Neural crest cell (in vitro differentiated cells): ENCODE data around the gene HAUS3. TPM values are rescaled to one million over a fixed set of nuclear protein-coding genes. Genes with fewer than 3 reads are reported as not detected.
A peak's percentile ranks its signal among the peaks of the same experiment; 100 is the strongest.
"Not testable (repeated sequence)": the region's sequence is repeated elsewhere in the genome, so short reads cannot be mapped to it uniquely, and the experiment has no call there.

Experiments
- DNase-seq: peaks from one replicate; pipeline ENCODE4 v3.0.0; 2021; ENCODE audit warnings: low read depth, mixed read lengths, low spot score
- H3K27ac Mint-ChIP-seq: one replicate; pipeline ENCODE4 v1.8.0; 2021; ENCODE audit warnings: mild to moderate bottlenecking, mixed read lengths; ENCODE audit not compliant: unreplicated experiment
- H3K27me3 Mint-ChIP-seq: 2 replicates; pipeline ENCODE4 v1.8.0; 2021; ENCODE audit warnings: low read depth, mild to moderate bottlenecking, mixed read lengths
- H3K36me3 Mint-ChIP-seq: 2 replicates; pipeline ENCODE4 v1.8.0; 2021; ENCODE audit warnings: low read depth, mild to moderate bottlenecking, mixed read lengths
- H3K4me1 Mint-ChIP-seq: 2 replicates; pipeline ENCODE4 v1.8.0; 2021; ENCODE audit warnings: mixed read lengths
- H3K4me3 Mint-ChIP-seq: one replicate; pipeline ENCODE4 v1.8.0; 2021; ENCODE audit warnings: mild to moderate bottlenecking, mixed read lengths
- H3K9me3 Mint-ChIP-seq: 2 replicates; pipeline ENCODE4 v1.8.0; 2021; ENCODE audit warnings: mixed read lengths
- total RNA-seq: library from RNA; stranded (reverse); gene quantifications from 2 replicates; pipeline ENCODE4 v1.2.1, GENCODE V29; 2021
- TF ChIP-seq, protein P1 (sequence below): fragments of 200-600 bp; sonication (generic); conservative IDR thresholded peaks from 2 replicates; pipeline ENCODE4 v1.5.0; 2021; ENCODE audit warnings: antibody characterized with exemption, mild to moderate bottlenecking

The HAUS3 gene
- total RNA-seq, 1 donor from 2014 or later = 26.9 TPM

DNA sequence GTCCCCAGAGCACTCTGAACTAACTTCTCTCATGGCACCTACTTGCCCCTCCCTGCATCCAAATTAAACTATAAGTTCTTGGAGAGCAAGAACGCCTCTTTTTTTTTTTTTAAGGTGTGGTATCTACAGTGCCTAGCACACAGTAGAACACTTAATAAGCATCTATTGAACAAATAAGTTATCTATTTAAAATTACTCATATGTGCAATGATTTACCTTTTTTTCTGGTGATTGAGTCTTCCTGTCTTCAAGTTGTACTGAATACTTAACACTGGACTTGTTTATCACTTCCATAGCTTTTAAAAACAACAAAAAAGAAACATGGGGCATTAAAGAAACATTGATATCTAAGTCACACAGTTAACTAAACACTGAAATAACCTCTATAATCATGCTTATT, 29.1 kb downstream of the HAUS3 start:
- Mint-ChIP-seq H3K36me3 (no peaks in the 10 kb centered on the region), H3K27ac (no peak overlapping the region), H3K9me3 (no peaks in the 10 kb centered on the region), H3K4me3 (no peak overlapping the region), H3K4me1 (no peaks in the 10 kb centered on the region), H3K27me3 (no peaks in the 10 kb centered on the region)
- DNase-seq = no peak
- TF ChIP-seq, protein P1, sequence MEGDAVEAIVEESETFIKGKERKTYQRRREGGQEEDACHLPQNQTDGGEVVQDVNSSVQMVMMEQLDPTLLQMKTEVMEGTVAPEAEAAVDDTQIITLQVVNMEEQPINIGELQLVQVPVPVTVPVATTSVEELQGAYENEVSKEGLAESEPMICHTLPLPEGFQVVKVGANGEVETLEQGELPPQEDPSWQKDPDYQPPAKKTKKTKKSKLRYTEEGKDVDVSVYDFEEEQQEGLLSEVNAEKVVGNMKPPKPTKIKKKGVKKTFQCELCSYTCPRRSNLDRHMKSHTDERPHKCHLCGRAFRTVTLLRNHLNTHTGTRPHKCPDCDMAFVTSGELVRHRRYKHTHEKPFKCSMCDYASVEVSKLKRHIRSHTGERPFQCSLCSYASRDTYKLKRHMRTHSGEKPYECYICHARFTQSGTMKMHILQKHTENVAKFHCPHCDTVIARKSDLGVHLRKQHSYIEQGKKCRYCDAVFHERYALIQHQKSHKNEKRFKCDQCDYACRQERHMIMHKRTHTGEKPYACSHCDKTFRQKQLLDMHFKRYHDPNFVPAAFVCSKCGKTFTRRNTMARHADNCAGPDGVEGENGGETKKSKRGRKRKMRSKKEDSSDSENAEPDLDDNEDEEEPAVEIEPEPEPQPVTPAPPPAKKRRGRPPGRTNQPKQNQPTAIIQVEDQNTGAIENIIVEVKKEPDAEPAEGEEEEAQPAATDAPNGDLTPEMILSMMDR = no peak

DNA sequence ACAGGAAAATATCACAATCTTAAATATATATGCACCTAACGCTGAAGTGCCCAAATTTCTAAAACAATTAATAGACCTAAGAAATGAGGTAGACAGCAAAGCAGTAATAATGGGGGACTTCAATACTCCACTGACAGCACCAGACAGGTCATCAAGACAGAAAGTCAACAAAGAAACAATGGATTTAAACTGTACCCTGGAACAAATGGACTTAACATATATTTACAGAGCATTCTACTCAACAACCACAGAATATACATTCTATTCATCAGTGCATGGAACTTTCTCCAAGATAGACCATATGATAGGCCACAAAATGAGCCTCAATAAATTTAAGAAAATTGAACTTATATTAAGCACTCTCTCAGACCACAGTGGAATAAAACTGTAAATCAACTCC, 39.1 kb downstream of the HAUS3 start:
- H3K27ac Mint-ChIP-seq, H3K4me1 Mint-ChIP-seq, H3K27me3 Mint-ChIP-seq, H3K9me3 Mint-ChIP-seq, DNase-seq, H3K4me3 Mint-ChIP-seq, H3K36me3 Mint-ChIP-seq: not testable (repeated sequence)

DNA sequence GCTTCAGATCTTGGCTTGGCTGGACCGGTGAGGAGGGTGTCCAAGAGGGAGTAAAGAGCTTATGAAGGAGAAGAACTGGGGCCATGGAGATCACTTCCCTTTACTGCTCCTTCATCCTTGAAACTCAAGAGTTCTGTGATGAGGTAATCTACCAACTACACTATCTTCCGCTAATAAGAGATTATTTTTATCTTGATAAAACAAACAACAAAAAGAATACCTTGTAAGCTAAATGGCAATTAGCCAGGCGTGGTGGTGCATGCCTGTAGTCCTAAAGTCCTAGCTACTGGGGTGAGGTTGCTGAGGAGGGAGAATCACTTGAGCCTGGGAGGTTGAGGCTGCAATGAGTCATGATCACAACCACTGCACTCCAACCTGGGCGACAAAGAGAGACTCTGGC, 47.4 kb downstream of the HAUS3 start:
- Mint-ChIP-seq H3K4me3 (no peak overlapping the region), H3K9me3 (peaks cover 5% of the 10 kb centered on the region), H3K27ac (no peak overlapping the region)

DNA sequence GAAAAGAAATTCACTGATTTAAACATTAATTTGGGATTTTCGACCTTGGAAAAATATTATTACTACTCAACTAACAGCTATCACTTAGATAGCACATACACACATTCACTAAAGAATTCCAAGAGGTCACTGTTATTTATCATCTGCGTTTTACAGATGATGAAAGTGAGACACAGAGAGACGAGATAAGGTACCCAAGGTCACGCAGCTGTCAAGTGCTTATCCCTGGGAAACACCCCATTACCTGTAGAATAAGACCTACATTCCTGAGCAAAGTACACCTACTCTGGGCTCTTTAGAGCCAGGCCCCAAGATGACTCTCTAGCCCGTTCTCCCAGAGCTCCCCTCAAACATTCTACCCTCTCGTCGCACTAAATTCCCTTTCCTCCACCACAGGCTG, 48.6 kb downstream of the HAUS3 start:
- Mint-ChIP-seq H3K9me3 (peaks cover 2% of the 10 kb centered on the region), H3K36me3 (peaks cover 2% of the 10 kb centered on the region), H3K27ac (no peak overlapping the region), H3K4me3 (no peak overlapping the region), H3K27me3 (no peaks in the 10 kb centered on the region), H3K4me1 (no peaks in the 10 kb centered on the region)
- no peak for DNase-seq
- TF ChIP-seq, protein P1 = no peak

More for the DNA sequence above, 47.4 kb downstream of the HAUS3 start:
- H3K27me3 Mint-ChIP-seq = no peaks in the 10 kb centered on the region
- H3K4me1 Mint-ChIP-seq = no peaks in the 10 kb centered on the region
- H3K36me3 Mint-ChIP-seq = peaks cover 5% of the 10 kb centered on the region
- TF ChIP-seq, protein P1 = no peak
- DNase-seq = no peak

DNA sequence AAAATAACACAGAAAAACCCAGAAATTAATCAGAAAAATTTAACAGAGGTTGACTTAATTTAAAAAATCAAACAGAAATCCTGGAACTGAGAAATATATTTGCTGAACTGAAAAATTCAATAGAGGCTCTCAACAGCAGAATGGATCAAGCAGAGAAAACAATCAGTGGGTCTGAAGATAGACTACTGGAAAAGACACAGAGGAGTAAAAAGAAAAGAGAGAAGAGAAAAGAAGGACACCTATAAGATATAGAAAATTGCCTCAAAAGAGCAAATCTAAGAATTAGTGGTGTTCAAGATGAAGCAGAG, 55.1 kb downstream of the HAUS3 start:
- Mint-ChIP-seq H3K9me3 (peaks cover 10% of the 10 kb centered on the region), H3K27ac (no peak overlapping the region), H3K36me3 (peaks cover 7% of the 10 kb centered on the region), H3K4me1 (no peaks in the 10 kb centered on the region), H3K27me3 (no peaks in the 10 kb centered on the region), H3K4me3 (no peak overlapping the region)
- TF ChIP-seq, protein P1 = no peak
- DNase-seq = no peak

DNA sequence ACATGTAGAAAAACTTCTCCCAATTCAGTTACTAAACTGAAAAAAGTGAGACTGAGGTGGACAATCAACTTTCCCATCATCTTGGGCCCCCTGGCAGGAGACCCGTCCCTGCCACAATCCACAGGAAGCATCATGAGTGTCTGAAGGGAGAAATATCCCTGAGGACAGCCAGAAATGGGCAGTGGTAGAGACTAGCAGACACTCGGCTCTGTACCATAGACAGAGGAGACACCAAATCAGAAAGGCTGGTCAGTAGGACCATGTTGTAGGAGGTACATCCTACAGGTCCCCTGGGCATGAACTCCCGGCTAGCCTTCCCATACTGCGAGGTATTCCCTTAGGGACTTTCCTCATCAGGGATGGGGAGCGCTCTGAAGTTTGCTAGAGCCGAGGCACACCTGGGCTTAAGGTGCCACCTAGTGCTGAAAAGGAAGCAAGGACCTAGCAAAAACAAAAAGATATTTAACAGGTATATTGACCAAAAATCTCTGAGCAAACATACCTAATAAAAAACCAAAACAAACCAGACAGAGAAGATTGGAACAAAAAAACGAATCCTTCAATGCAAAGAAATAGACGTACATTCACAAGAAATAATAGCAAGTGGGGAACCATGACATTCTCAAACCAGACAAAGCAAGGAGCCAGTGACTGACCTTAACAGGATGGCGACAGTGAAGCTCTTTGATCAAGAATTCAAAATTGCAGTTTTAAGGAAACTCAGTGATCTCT, 55.6 kb downstream of the HAUS3 start:
- TF ChIP-seq, protein P1 = peak; percentile 73
- peaks cover 7% of the 10 kb centered on the region for H3K36me3 Mint-ChIP-seq
- H3K9me3 Mint-ChIP-seq = peaks cover 10% of the 10 kb centered on the region
- no peaks in the 10 kb centered on the region for H3K27me3 Mint-ChIP-seq
- DNase-seq = no peak
- H3K4me3 Mint-ChIP-seq = no peak overlapping the region
- H3K27ac Mint-ChIP-seq = no peak overlapping the region
- no peaks in the 10 kb centered on the region for H3K4me1 Mint-ChIP-seq
